Measurements from ENCODE around the gene GREM2.

GREM2 gene

GRCh38 chr1:240464099-240464498 lies 147.9 kb downstream of the GREM2 start:
- no peak overlapping the region for H3K27ac ChIP-seq
- TF ChIP-seq ZFX (IDR thresholded peaks at IDR 0.05), result no peak
- TF ChIP-seq CTCF (conservative IDR thresholded peaks at IDR 0.05), result no peak

GRCh38 chr1:240462766-240463395 lies 149.1 kb downstream of the GREM2 start:
- H3K27ac ChIP-seq, result no peak overlapping the region

DNA sequence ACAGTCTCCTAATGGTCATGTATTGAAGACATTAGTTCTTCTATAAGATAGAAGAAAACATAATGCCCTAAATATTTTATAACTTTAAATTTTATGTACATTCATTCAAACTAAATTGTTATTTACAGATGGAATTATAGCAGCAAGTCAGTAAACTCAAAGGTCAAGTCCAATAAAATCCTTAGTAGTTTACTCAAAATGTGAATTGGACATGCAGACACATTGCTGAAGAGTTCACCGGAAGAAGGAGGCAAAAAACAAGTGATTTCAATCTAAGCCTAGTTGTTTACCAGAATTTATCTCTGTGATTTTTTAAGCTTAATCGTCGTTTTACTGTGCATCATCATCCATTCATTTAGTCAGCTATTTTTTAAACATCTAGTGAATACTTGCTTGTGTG lies 149.7 kb downstream of the GREM2 start:
- H3K27ac ChIP-seq, result no peak overlapping the region

More at GRCh38 chr1:240462766-240463395, 149.1 kb downstream of the GREM2 start:
- TF ChIP-seq CTCF (conservative IDR thresholded peaks at IDR 0.05), result no peak
- no peak for TF ChIP-seq ZFX (IDR thresholded peaks at IDR 0.05)

DNA sequence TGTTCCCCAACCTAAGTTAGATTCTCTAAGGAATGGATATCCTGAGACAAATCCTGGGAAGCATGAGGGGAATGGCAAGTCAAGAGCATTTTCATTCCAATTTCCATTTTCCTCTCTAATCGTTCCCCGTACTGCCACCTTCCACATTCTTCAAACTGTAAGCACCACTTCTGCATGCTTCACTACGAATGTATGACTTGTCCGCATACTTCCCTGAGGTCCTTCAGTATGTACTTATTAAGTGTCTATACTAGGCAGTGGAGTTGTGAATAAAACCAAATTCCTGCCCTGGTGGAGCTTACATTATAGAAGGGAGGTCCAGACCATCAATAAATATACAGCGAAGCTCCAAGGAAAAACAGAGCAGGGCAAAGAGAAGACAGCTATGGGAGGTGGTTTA lies 154.8 kb downstream of the GREM2 start:
- H3K27ac ChIP-seq, result no peak overlapping the region
- TF ChIP-seq CTCF (conservative IDR thresholded peaks at IDR 0.05) (no peak), ZFX (IDR thresholded peaks at IDR 0.05) (no peak)

More for the DNA sequence above, 149.7 kb downstream of the GREM2 start:
- no peak for TF ChIP-seq ZFX (IDR thresholded peaks at IDR 0.05)
- TF ChIP-seq CTCF (conservative IDR thresholded peaks at IDR 0.05), result no peak

DNA sequence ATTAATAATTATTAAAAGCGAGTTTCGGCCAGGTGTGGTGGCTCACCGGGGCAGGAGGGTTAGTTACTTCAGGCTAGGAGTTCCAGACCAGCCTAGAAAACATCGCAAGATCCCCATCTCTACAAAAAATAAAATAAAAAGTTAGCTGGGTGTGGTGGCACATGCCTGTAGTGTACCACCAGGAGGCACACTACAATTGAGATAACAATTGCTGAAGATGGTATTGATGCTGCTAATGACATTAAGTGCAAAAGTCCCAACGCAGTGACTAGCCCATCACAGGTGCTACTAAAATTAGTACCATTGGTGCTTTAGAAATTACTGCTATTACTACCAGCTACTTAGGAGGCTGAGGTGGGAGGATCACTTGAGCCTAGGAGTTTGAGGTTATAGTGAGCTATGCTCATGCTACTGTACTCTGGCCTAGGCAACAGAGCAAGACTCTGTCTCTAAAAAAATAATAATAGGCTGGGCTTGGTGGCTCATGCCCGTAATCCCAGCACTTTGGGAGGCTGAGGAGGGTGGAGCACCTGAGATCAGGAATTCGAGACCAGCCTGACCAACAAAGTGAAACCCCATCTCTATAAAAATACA lies 156.6 kb downstream of the GREM2 start:
- no peak overlapping the region for H3K27ac ChIP-seq
- no peak for TF ChIP-seq ZFX (IDR thresholded peaks at IDR 0.05)
- peak; percentile 80 for TF ChIP-seq CTCF (conservative IDR thresholded peaks at IDR 0.05)

DNA sequence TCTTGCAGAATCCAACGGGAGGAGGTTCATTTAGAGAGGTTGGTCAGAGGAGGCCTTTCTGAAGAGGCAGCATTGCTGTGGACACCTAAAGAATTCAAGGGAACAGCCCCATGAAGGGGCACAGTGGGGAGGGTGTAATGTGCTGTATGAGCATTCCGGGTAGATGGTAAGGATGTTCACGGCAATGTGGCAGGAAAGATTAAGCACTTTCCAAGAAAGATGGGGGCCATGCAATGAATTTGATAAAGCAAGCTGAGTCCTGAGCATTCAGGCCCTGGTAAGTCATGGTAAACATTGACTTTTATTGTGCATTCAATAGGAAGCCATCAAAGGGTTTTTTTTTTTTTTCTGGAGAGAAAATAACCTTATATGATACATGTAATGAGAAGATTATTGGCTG lies 166.6 kb downstream of the GREM2 start:
- TF ChIP-seq ZFX (IDR thresholded peaks at IDR 0.05) (no peak), CTCF (conservative IDR thresholded peaks at IDR 0.05) (no peak)
- H3K27ac ChIP-seq, result no peak overlapping the region

DNA sequence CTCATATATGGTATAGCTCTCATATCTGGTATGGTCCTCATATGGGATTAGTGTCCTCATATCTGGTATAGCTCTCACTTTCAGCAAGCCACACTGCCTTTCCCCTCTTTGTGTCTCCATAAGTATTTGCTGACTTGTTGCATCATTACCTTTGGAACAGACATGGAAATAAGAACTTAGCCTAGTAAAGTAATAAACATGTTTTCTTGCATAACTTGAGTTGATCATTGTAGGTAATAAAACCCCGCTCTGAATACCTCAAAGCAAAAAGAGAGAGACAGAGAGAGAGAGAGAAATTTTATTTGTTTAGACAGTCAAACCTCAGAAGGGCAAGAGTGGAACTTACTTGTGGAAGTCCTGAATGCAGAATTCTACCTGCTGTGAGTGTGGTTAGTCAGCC lies 170.3 kb downstream of the GREM2 start:
- TF ChIP-seq ZFX (IDR thresholded peaks at IDR 0.05), result no peak
- TF ChIP-seq CTCF (conservative IDR thresholded peaks at IDR 0.05), result no peak
- H3K27ac ChIP-seq, result no peak overlapping the region

All from C4-2B (cell line).